Peyer's patch (tissue), 4 donors: ENCODE results near the gene PHLDA3.

Source experiments
- POLR2A ChIP-seq, 2 donors: fragments of 450-650 bp; IDR thresholded peaks; one replicate each; pipeline ENCODE4 v1.5.1; 2017; ENCODE audit warnings: antibody characterized with exemption in 2 of 2, mild to moderate bottlenecking in 2 of 2, moderate library complexity in 2 of 2
- TF ChIP-seq, protein P1 (sequence below), 6 experiments: fragments of 450-650 bp in 4 of 6; fragments of 200-600 bp in 2 of 6; sonication (generic) in 1 of 6; IDR thresholded peaks; one replicate each; pipeline ENCODE4 v1.5.1; 2017 to 2019; ENCODE audit warnings: antibody characterized with exemption in 6 of 6, mild to moderate bottlenecking in 3 of 6, moderate library complexity in 1 of 6

DNA sequence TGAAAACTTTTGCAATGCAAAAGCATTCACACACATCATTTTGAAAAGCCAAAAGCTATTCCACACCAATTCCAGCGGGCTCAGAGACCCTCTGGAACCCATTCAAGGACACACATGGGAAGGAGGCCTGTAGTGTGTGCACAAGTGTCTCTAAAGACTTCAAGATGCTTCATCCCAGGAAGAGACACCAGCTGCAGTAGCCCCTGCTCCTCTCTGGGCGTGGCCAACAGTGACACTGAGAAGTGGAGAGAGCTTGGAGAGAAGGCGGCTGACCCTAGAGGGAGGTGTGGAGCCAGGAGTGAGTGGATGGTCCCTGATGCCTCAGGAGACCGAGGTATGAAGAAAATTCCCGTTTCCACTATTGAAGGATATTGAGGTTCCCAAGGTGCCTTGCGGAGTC lies 32.6 kb downstream of the PHLDA3 start:
- no peak for TF ChIP-seq POLR2A (IDR thresholded peaks at IDR 0.05)
- TF ChIP-seq, protein P1, sequence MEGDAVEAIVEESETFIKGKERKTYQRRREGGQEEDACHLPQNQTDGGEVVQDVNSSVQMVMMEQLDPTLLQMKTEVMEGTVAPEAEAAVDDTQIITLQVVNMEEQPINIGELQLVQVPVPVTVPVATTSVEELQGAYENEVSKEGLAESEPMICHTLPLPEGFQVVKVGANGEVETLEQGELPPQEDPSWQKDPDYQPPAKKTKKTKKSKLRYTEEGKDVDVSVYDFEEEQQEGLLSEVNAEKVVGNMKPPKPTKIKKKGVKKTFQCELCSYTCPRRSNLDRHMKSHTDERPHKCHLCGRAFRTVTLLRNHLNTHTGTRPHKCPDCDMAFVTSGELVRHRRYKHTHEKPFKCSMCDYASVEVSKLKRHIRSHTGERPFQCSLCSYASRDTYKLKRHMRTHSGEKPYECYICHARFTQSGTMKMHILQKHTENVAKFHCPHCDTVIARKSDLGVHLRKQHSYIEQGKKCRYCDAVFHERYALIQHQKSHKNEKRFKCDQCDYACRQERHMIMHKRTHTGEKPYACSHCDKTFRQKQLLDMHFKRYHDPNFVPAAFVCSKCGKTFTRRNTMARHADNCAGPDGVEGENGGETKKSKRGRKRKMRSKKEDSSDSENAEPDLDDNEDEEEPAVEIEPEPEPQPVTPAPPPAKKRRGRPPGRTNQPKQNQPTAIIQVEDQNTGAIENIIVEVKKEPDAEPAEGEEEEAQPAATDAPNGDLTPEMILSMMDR (IDR thresholded peaks at IDR 0.05), result no peak
